HUES6 (cell line): ENCODE data around the gene POLN.
"Not testable (repeated sequence)": the region's sequence is repeated elsewhere in the genome, so short reads cannot be mapped to it uniquely, and the experiment has no call there.

ENCODE experiments used
- H3K27ac ChIP-seq: 2 replicates; pipeline ENCODE4 v1.7.0; 2013; ENCODE audit warnings: low read depth, mild to moderate bottlenecking, low read length, inconsistent platforms
- H3K27me3 ChIP-seq: 2 replicates; pipeline ENCODE4 v1.6.1; 2013; ENCODE audit warnings: low read length; ENCODE audit not compliant: control insufficient read depth, insufficient read depth
- H3K36me3 ChIP-seq: 2 replicates; pipeline ENCODE4 v1.6.1; 2013; ENCODE audit warnings: low read length; ENCODE audit not compliant: control insufficient read depth, insufficient read depth
- H3K4me1 ChIP-seq: 2 replicates; pipeline ENCODE4 v1.6.1; 2013; ENCODE audit warnings: low read length; ENCODE audit not compliant: control insufficient read depth, insufficient read depth
- H3K4me3 ChIP-seq: 2 replicates; pipeline ENCODE4 v1.5.1; 2013; ENCODE audit warnings: low read depth, low read length
- H3K9ac ChIP-seq: one replicate; pipeline ENCODE4 v1.6.1; 2013; ENCODE audit warnings: mild to moderate bottlenecking, low read length
- H3K9me3 ChIP-seq: 2 replicates; pipeline ENCODE4 v1.6.1; 2013; ENCODE audit warnings: low read depth, low read length; ENCODE audit not compliant: control insufficient read depth, insufficient read depth

POLN gene

DNA sequence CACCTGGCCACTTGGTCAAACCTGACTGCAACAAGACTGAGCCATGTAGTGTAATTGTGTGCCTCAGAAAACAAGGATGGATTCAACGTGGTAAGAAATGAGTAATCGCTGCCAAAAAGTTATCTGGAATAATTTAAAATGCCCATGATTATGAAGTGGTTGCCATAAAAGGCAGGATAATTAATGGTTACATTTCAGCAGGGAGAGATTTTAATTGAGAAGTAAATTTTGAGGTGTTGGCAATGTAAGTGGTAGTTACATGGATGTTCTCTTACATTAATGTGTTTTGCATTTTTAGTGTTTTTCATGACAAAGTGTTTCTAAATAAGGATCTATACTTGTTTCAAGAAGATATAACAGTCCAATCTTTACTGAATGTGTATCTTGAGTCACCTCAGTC is 15.7 kb downstream of the POLN start:
- Histone ChIP-seq H3K27me3 (peaks cover 16% of the 10 kb centered on the region; the same call in 1 of the 2 replicates), H3K9ac (no peak overlapping the region), H3K4me3 (no peak overlapping the region), H3K9me3 (no peaks in the 10 kb centered on the region), H3K36me3 (no peaks in the 10 kb centered on the region), H3K4me1 (peaks cover 24% of the 10 kb centered on the region), H3K27ac (no peak overlapping the region)

GRCh38 chr4:2222838-2223237 is 19.1 kb downstream of the POLN start:
- no peaks in the 10 kb centered on the region for H3K36me3 ChIP-seq
- peaks cover 41% of the 10 kb centered on the region; the same call in 1 of the 2 replicates for H3K27me3 ChIP-seq
- no peaks in the 10 kb centered on the region for H3K9me3 ChIP-seq
- H3K9ac ChIP-seq, result no peak overlapping the region
- H3K4me1 ChIP-seq, result peaks cover 32% of the 10 kb centered on the region
- H3K4me3 ChIP-seq, result no peak overlapping the region
- H3K27ac ChIP-seq, result no peak overlapping the region

DNA sequence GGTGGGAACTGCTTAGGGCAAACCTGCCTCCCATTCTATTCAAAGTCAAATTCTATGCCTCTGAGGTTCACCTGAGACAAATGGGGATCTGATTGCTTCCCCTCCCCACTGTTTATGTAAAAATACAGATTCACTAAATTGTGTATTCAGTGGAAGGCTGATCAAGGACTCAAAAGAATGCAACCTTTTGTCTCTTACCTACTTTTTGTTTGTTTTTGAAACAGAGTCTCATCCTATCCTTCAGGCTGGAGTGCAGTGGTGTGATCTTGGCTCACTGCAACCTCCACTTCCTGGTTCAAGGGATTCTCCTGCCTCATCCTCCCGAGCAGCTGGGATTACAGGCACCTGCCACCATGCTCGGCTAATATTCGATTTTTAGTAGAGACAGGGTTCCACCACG is 20.5 kb downstream of the POLN start:
- H3K27ac ChIP-seq, result peak overlapping the region; percentile 51; the same call in 1 of the 2 replicates
- not testable (repeated sequence) for H3K9me3 ChIP-seq, H3K36me3 ChIP-seq
- H3K9ac ChIP-seq, result peak overlapping the region; percentile 69
- peaks cover 32% of the 10 kb centered on the region for H3K4me1 ChIP-seq
- H3K4me3 ChIP-seq, result 0 out of 2 replicates have a peak overlapping the region, but pooled peaks have one; percentile 21
- peaks cover 55% of the 10 kb centered on the region for H3K27me3 ChIP-seq

DNA sequence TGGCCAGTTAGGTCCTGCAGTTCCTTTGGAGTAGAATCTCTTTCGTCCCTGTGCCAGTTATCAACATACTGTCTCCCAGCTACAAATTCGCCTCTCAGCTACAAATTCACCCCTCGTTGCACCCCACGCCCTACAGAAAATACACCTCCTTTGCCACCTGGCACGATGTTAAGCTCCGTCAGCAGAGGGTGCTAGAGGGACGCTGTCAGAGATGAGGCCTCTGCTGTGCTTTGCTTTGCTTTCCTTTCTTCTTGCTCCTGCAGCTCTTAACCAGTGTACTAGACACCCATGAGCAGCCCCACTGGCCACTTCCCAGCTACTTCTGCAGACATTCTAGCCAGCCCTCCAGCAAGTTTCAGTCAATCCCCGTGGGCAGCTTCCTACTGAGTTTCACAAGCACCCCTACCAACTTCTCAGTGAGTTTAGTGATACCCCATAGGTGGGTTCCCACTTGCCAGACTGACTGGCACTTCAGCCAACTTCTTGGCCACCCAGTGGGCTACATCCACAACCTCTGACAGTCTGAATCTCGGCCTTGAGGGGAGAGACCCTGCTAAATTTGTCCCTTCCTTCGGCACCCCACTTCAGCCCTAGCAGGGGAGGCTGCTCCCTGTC is 21.8 kb downstream of the POLN start:
- H3K27ac ChIP-seq, result peak overlapping the region; percentile 10; the same call in 1 of the 2 replicates
- peaks cover 64% of the 10 kb centered on the region for H3K27me3 ChIP-seq
- H3K36me3 ChIP-seq, result no peaks in the 10 kb centered on the region
- H3K9ac ChIP-seq, result peak overlapping the region; percentile 36
- peaks cover 36% of the 10 kb centered on the region for H3K4me1 ChIP-seq
- H3K4me3 ChIP-seq, result no peak overlapping the region
- H3K9me3 ChIP-seq, result no peaks in the 10 kb centered on the region

DNA sequence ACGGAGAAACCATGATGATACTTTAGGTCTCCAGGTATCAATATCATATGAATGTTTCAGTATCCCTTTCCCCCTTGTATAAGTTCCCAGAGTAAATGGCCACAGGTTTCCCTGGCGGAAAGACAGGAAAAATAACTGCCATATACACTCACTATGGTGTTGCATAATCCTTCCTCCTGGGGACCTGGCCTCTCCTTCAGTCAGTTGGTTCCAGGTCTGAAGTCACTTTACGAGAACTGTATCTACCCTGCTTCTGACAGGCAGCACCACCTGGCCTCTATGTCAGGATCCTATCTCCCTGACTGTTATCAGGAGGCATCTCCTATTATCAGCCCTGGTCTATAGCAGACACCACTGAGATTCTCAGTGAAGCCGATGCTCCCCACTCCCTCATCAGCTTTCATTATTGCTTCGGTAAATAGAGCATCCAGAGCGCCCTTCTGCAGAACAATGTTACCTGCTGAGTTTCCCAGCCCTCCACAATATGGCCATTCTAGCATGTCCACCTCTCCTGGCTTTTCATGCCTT is 22.6 kb downstream of the POLN start:
- Histone ChIP-seq H3K4me1 (peaks cover 36% of the 10 kb centered on the region), H3K36me3 (no peaks in the 10 kb centered on the region), H3K9ac (no peak overlapping the region), H3K27ac (no peak overlapping the region), H3K9me3 (no peaks in the 10 kb centered on the region), H3K4me3 (no peak overlapping the region), H3K27me3 (peaks cover 64% of the 10 kb centered on the region)

- Histone ChIP-seq H3K36me3 (no peaks in the 10 kb centered on the region), H3K27me3 (peaks cover 63% of the 10 kb centered on the region), H3K27ac (no peak overlapping the region), H3K9ac (no peak overlapping the region), H3K9me3 (no peaks in the 10 kb centered on the region), H3K4me1 (peaks cover 34% of the 10 kb centered on the region), H3K4me3 (no peak overlapping the region)
Measured at GRCh38 chr4:2218436-2218835, 23.5 kb downstream of the POLN start.

DNA sequence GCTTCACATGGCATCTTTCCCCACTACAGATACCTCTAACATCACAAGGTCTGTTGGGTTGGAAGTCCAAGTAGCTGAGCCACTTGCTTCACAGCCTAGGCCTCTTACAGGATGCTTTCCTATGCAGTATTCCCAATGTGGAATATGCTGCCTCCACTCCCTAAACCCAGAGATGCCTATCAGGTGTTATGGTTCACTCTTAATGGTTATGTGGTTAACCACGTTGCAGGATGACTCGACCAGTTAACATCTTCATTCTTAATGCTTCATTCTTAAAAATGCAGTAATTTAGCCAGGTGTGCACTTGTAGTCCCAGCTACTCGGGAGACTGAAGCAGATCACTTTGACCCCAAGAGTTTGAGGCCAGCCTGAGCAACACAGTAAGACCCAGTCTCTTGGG is 24.2 kb downstream of the POLN start:
- Histone ChIP-seq H3K27me3 (peaks cover 56% of the 10 kb centered on the region), H3K9me3 (no peaks in the 10 kb centered on the region), H3K4me1 (peaks cover 27% of the 10 kb centered on the region), H3K9ac (no peak overlapping the region), H3K4me3 (no peak overlapping the region), H3K27ac (no peak overlapping the region), H3K36me3 (no peaks in the 10 kb centered on the region)

GRCh38 chr4:2212831-2213230 is 29.1 kb downstream of the POLN start:
- H3K9me3 ChIP-seq, result no peaks in the 10 kb centered on the region
- no peak overlapping the region for H3K4me3 ChIP-seq
- H3K4me1 ChIP-seq, result 0 out of 2 replicates have a peak, but pooled peaks cover 4% of the 10 kb centered on the region
- H3K27me3 ChIP-seq, result peaks cover 24% of the 10 kb centered on the region
- H3K27ac ChIP-seq, result no peak overlapping the region
- no peak overlapping the region for H3K9ac ChIP-seq
- H3K36me3 ChIP-seq, result no peaks in the 10 kb centered on the region

DNA sequence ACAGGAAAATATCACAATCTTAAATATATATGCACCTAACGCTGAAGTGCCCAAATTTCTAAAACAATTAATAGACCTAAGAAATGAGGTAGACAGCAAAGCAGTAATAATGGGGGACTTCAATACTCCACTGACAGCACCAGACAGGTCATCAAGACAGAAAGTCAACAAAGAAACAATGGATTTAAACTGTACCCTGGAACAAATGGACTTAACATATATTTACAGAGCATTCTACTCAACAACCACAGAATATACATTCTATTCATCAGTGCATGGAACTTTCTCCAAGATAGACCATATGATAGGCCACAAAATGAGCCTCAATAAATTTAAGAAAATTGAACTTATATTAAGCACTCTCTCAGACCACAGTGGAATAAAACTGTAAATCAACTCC is 39.1 kb downstream of the POLN start:
- H3K27me3 ChIP-seq, H3K36me3 ChIP-seq, H3K27ac ChIP-seq, H3K4me3 ChIP-seq, H3K4me1 ChIP-seq, H3K9ac ChIP-seq, H3K9me3 ChIP-seq: not testable (repeated sequence)

DNA sequence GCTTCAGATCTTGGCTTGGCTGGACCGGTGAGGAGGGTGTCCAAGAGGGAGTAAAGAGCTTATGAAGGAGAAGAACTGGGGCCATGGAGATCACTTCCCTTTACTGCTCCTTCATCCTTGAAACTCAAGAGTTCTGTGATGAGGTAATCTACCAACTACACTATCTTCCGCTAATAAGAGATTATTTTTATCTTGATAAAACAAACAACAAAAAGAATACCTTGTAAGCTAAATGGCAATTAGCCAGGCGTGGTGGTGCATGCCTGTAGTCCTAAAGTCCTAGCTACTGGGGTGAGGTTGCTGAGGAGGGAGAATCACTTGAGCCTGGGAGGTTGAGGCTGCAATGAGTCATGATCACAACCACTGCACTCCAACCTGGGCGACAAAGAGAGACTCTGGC is 47.4 kb downstream of the POLN start:
- Histone ChIP-seq H3K4me3 (no peak overlapping the region), H3K36me3 (no peaks in the 10 kb centered on the region)

DNA sequence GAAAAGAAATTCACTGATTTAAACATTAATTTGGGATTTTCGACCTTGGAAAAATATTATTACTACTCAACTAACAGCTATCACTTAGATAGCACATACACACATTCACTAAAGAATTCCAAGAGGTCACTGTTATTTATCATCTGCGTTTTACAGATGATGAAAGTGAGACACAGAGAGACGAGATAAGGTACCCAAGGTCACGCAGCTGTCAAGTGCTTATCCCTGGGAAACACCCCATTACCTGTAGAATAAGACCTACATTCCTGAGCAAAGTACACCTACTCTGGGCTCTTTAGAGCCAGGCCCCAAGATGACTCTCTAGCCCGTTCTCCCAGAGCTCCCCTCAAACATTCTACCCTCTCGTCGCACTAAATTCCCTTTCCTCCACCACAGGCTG is 48.6 kb downstream of the POLN start:
- Histone ChIP-seq H3K9me3 (no peaks in the 10 kb centered on the region), H3K27me3 (no peaks in the 10 kb centered on the region), H3K9ac (no peak overlapping the region), H3K4me3 (no peak overlapping the region), H3K4me1 (no peaks in the 10 kb centered on the region), H3K27ac (no peak overlapping the region), H3K36me3 (no peaks in the 10 kb centered on the region)

More for the DNA sequence above, 47.4 kb downstream of the POLN start:
- H3K4me1 ChIP-seq, result no peaks in the 10 kb centered on the region
- H3K9ac ChIP-seq, result no peak overlapping the region
- no peak overlapping the region for H3K27ac ChIP-seq
- H3K27me3 ChIP-seq, result no peaks in the 10 kb centered on the region
- H3K9me3 ChIP-seq, result no peaks in the 10 kb centered on the region
